Right renal pelvis (tissue), 4 donors: ENCODE data around the gene TMSB15C. TPM values are rescaled to one million over a fixed set of nuclear protein-coding genes. Genes with fewer than 3 reads are reported as not detected.
"Not testable (repeated sequence)": the region's sequence is repeated elsewhere in the genome, so short reads cannot be mapped to it uniquely, and the experiment has no call there.

ENCODE experiments used
- DNase-seq, 4 donors: peaks; one replicate each; pipeline ENCODE4 v3.0.0-alpha.2; 2013; ENCODE audit warnings: low read depth in 4 of 4, low spot score in 3 of 4, missing footprints in 1 of 4
- polyA plus RNA-seq, 4 donors: library from polyadenylated mRNA; unstranded; fragments of 120-200 nt; gene quantifications; one replicate each; pipeline ENCODE4 v1.2.1, GENCODE V29; 2013; ENCODE audit not compliant: insufficient read length in 4 of 4

Gene TMSB15C
- polyA plus RNA-seq, 4 donors, result 9.4 to 11.4 (median 9.9) TPM

DNA sequence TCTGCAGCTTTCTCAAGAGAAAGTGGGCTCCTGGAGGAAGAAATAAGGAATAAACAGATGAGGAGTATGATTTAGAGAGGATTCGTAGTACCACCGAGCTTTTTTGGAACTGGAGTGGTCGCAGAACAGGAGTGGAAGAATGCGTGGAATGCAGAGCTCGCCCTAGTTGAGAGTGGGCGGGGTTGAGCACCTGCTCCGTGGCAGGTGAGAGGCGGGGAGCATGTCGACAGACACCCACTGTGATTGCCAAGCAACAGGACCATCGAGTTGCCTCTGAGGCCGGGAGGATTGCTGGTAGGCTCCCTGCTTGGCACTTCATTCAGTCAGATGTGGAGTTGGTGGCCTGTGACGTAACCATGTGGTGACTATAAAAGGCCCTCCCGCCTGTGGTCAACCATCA is 21.1 kb downstream of the TMSB15C start:
- not testable (repeated sequence) for DNase-seq

DNA sequence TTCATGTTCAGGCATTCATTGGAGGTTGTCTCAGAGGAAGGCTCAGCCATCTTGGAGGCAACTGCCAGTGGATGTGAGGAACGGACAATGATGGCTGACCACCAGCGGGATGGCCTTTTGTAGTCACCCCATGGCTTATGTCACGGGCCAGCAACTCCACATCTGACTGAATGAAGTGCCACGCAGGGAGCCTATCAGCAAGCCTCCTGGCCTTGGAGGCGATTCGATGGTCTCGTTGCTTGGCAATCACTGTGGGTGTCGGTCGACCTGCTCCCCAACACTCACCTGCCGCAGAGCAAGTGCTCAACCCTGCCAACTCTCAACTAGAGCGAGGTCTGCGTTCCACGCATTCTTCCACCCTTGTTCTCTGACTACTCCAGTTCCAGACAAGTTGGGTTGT is 28.9 kb downstream of the TMSB15C start:
- no peak for DNase-seq

DNA sequence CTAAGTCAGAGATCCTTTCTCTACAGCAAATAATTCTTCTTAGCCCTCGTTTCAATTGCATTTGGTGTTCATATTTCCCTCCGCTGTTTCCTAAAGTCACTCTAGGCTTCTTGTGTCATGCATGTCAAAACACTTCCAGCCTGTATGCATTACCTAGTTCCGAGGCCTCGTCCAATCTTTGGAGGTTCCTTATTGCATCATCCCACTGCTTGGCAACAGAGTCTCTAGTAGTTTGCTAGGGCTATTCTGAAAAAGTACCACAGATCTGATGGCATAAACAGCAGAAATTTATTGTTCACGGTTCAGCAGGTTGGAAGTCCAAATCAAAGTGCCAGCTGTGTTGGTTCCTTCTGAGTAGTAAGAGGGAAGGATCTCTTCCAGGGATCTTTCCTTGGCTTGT is 30.4 kb downstream of the TMSB15C start:
- DNase-seq, result no peak

DNA sequence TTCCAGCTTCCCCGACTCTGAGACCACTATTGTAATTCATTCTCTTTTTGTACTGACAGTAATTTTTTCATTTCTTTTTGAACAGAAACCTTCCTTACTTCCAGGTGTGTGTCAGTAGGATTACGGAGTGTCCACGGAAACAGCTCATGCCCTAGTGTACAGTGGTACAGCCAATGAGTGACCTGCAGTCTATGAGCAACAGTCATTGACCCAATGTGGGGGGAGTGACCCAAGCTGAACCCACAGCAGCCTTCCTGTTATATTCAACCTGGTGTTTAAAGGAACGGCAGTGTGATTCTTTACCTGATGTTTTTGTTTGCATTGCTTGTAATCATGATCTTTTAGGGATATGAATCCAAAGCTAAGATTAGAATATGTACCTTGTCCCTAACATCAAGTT is 35.0 kb downstream of the TMSB15C start:
- no peak for DNase-seq

DNA sequence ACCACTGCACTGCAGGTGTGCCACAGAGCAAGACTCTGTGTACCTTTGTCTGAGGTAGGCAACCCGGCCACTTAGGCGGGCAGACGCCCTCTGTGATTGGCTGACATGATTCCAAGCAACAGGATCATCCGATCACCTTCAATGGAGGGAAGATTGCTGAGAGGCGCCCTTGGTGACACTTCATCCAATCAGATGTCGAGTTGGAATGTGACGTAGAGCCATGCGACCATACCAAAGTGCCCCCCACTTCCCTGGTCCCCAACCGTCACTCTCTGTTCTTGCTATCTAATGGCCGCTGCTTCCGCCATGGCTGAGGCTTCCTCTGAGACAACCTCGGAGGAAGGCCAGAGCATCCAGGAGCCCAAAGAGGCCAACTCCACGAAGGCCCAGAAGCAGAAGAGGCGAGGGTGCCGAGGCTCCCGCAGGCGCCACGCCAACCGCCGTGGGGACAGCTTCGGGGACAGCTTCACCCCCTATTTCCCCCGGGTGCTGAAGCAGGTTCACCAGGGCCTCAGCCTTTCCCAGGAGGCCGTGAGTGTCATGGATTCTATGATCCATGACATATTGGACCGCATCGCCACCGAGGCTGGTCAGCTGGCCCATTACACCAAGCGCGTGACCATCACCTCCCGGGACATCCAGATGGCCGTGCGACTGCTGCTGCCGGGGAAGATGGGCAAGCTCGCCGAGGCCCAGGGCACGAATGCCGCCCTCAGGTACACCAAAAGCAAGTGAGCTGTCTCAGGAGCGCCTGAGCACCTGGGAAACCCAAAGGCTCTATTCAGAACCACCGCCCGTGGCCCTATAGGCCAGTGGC is 36.1 kb downstream of the TMSB15C start, which contains the start of gene H2BW2:
Gene H2BW2 (plus strand): TSS at position 268 of the 817 bp plus-strand sequence. CDS start 39 bp downstream, at position 307.
- no peak for DNase-seq

Other genes starting within 250 kb of the TMSB15C start
- gene RAB9B, start 244.0 kb downstream of the TMSB15C start, polyA plus RNA-seq, result 1 to 10 TPM; 2.4 to 3.2 (median 2.9) TPM
- gene TMSB15B, start 113.6 kb downstream of the TMSB15C start, polyA plus RNA-seq, result 10 to 100 TPM; 20.3 to 27.8 (median 24.4) TPM
- not detected for gene H2BW1, start 62.5 kb downstream of the TMSB15C start, polyA plus RNA-seq
- 1 to 10 TPM in 1 of 4 donors, under 1 TPM in 3; 0.42 to 1.3 (median 0.94) TPM for gene H2BW2, start 36.3 kb downstream of the TMSB15C start, polyA plus RNA-seq
- 1 to 10 TPM; 3.6 to 5.0 (median 4.9) TPM for gene ZCCHC18, start 36.3 kb upstream of the TMSB15C start, polyA plus RNA-seq
- 10 to 100 TPM in 1 of 4 donors, 1 to 10 TPM in 3; 8.3 to 12.0 (median 9.4) TPM for gene SLC25A53, start 80.8 kb upstream of the TMSB15C start, polyA plus RNA-seq
- gene FAM199X, start 90.2 kb upstream of the TMSB15C start, polyA plus RNA-seq, result 10 to 100 TPM; 39.5 to 48.9 (median 46.6) TPM
- gene ESX1, start 178.7 kb upstream of the TMSB15C start, polyA plus RNA-seq, result not detected